Posterior vena cava (tissue), 2 donors: Measurements from ENCODE around the gene TOMT. TPM values are rescaled to one million over a fixed set of nuclear protein-coding genes. Genes with fewer than 3 reads are reported as not detected.

Experiments
- DNase-seq: peaks from one replicate; pipeline ENCODE4 v3.0.0-alpha.2; 2020; ENCODE audit warnings: low spot score
- intact Hi-C, 2 donors: fragments of 100-400 bp; cut with DNase I; formaldehyde crosslinking; loops; one replicate each; pipeline versions ENCODE4 v1.14.1 to v1.14.2; 2022 to 2023
- long read RNA-seq, 2 donors: library from polyadenylated mRNA; unstranded; transcript quantifications; one replicate each; pipeline ENCODE4 v2.0.0, GENCODE V29; 2020 to 2021
- total RNA-seq, 2 donors: library from RNA; stranded (reverse); fragmentation: NEBNext Ultra II Directional; extraction: Animal tissue kit (Norgen Biotek cat#: 25700); gene quantifications; one replicate each; pipeline ENCODE4 v1.2.1, GENCODE V29; 2021
- donor health status: DM: yes; HTN: yes; CAD: no.
- donor health status: DM: yes; HTN: yes; CAD: no.

TOMT gene
- total RNA-seq: not detected
- long read RNA-seq, donor 1: 0 reads
- long read RNA-seq, donor 2: 0 reads

- intact Hi-C loops: no loop called here
- DNase-seq: no peak
These were observed at the start of gene TOMT for GRCh38 chr11:72105888-72106287. Gene TOMT, plus strand, starts transcription at chr11:72105924. Its CDS starts 28 bp downstream, at chr11:72105952.

- intact Hi-C loops: no loop called here
- DNase-seq: no peak
These were observed 47.2 kb upstream of the TOMT start for GRCh38 chr11:72058416-72059034.

- no peak for DNase-seq
- intact Hi-C loops: no loop called here
These were observed 43.9 kb upstream of the TOMT start for GRCh38 chr11:72061739-72062396.

- no peak for DNase-seq
- intact Hi-C loops: no loop called here
These were observed 38.9 kb upstream of the TOMT start for GRCh38 chr11:72066855-72067254.

- no peak for DNase-seq
- intact Hi-C loops: no loop called here
These were observed 38.5 kb upstream of the TOMT start for GRCh38 chr11:72067266-72067665.

GRCh38 chr11:72067676-72068075 lies 38.0 kb upstream of the TOMT start:
- no peak for DNase-seq
- intact Hi-C loops: no loop called here

- no peak for DNase-seq
- intact Hi-C loops: no loop called here
These were observed 36.5 kb upstream of the TOMT start for GRCh38 chr11:72069200-72069599.

- DNase-seq: peak; percentile 96
- intact Hi-C loops: no loop called here
These were observed 35.9 kb upstream of the TOMT start for GRCh38 chr11:72069787-72070251.

- intact Hi-C loops: no loop called here
- no peak for DNase-seq
These were observed 35.2 kb upstream of the TOMT start for GRCh38 chr11:72070491-72070890.

- no peak for DNase-seq
- intact Hi-C loops: no loop called here
These were observed 33.4 kb upstream of the TOMT start for GRCh38 chr11:72072348-72072747.

GRCh38 chr11:72075109-72075508 lies 30.6 kb upstream of the TOMT start:
- no peak for DNase-seq
- intact Hi-C loops: no loop called here

- DNase-seq: no peak
- intact Hi-C loops: no loop called here
These were observed 30.0 kb upstream of the TOMT start for GRCh38 chr11:72075756-72076155.

- intact Hi-C loops: no loop called here
These were observed 27.2 kb upstream of the TOMT start for GRCh38 chr11:72078477-72078876.

GRCh38 chr11:72079819-72080325 lies 25.9 kb upstream of the TOMT start:
- DNase-seq: no peak
- intact Hi-C loops: loop anchor here in 1 of 2 donors (5.0 kb wide), 1 partner anchor 43 kb away; no protein-coding TSS in a partner anchor

More at GRCh38 chr11:72078477-72078876, 27.2 kb upstream of the TOMT start:
- DNase-seq: no peak

- DNase-seq: peak; percentile 100
- intact Hi-C loops: loop anchor here in 1 of 2 donors (5.0 kb wide), 1 partner anchor 43 kb away; no protein-coding TSS in a partner anchor
These were observed 25.2 kb upstream of the TOMT start, which contains the start of the genes LRRC51 and NUMA1 for GRCh38 chr11:72080326-72081183. Gene LRRC51, plus strand, starts transcription at chr11:72080850. Its CDS starts 8,234 bp downstream, at chr11:72089084. Gene NUMA1, minus strand, starts transcription at chr11:72080542. Its CDS starts 44,599 bp downstream, at chr11:72035943.

GRCh38 chr11:72081184-72081644 lies 24.5 kb upstream of the TOMT start:
- no peak for DNase-seq
- intact Hi-C loops: loop anchor here in 1 of 2 donors (5.0 kb wide), 1 partner anchor 44 kb away; no protein-coding TSS in a partner anchor

- intact Hi-C loops: loop anchor here in 1 of 2 donors (5.0 kb wide), 1 partner anchor 45 kb away; no protein-coding TSS in a partner anchor
- no peak for DNase-seq
These were observed 23.8 kb upstream of the TOMT start for GRCh38 chr11:72081821-72082453.

GRCh38 chr11:72083414-72083813 lies 22.3 kb upstream of the TOMT start:
- intact Hi-C loops: loop anchor here in 1 of 2 donors (5.0 kb wide), 1 partner anchor 46 kb away; no protein-coding TSS in a partner anchor
- no peak for DNase-seq

GRCh38 chr11:72084076-72084475 lies 21.6 kb upstream of the TOMT start:
- intact Hi-C loops: loop anchor here in 1 of 2 donors (5.0 kb wide), 1 partner anchor 47 kb away; no protein-coding TSS in a partner anchor
- DNase-seq: no peak
